Fibroblast of lung (primary cell): ENCODE results near the gene FBLN1. TPM values are rescaled to one million over a fixed set of nuclear protein-coding genes. Genes with fewer than 3 reads are reported as not detected.

ENCODE experiments used
- DNase-seq, 2 donors: peaks; one replicate each; pipeline versions ENCODE4 v3.0.0 to v3.0.0-alpha.2; 2010; ENCODE audit warnings: low read depth in 2 of 2
- H2AFZ ChIP-seq: 2 replicates; pipeline ENCODE4 v1.5.1; 2012; ENCODE audit warnings: low read length, control low read depth, inconsistent platforms
- H3K27ac ChIP-seq: 2 replicates; pipeline ENCODE4 v1.5.1; 2011; ENCODE audit warnings: low read length, control low read depth; ENCODE audit not compliant: insufficient read depth
- H3K27me3 ChIP-seq: 2 replicates; pipeline ENCODE4 v1.5.1; 2011; ENCODE audit warnings: mild to moderate bottlenecking, low read length; ENCODE audit not compliant: control insufficient read depth, insufficient read depth
- H3K36me3 ChIP-seq: 2 replicates; pipeline ENCODE4 v1.5.1; 2011; ENCODE audit warnings: low read length; ENCODE audit not compliant: control insufficient read depth, insufficient read depth
- H3K4me1 ChIP-seq: 2 replicates; pipeline ENCODE4 v1.5.1; 2011; ENCODE audit warnings: low read length; ENCODE audit not compliant: control insufficient read depth, insufficient read depth; ENCODE audit errors: extremely low read depth
- H3K4me2 ChIP-seq: 2 replicates; pipeline ENCODE4 v1.5.1; 2011; ENCODE audit warnings: low read length, control low read depth; ENCODE audit not compliant: insufficient read depth; ENCODE audit errors: extremely low read depth
- H3K4me3 ChIP-seq, 4 experiments: fragments of 200-600 bp in 1 of 4; sonication (generic) in 1 of 4; replicated peaks in 1 of 4; 2 replicates each; pipeline ENCODE4 v1.5.1; 2011 to 2016; ENCODE audit warnings: low read length in 4 of 4, low read depth in 3 of 4, mild to moderate bottlenecking in 3 of 4, control low read depth in 2 of 4, inconsistent platforms in 1 of 4, mixed read lengths in 1 of 4; ENCODE audit not compliant: insufficient read depth in 1 of 4; ENCODE audit errors: control extremely low read depth in 1 of 4
- H3K79me2 ChIP-seq: 2 replicates; pipeline ENCODE4 v1.5.1; 2012; ENCODE audit warnings: mild to moderate bottlenecking, low read length, inconsistent platforms; ENCODE audit not compliant: control insufficient read depth, insufficient read depth
- H3K9ac ChIP-seq: 2 replicates; pipeline ENCODE4 v1.5.1; 2011; ENCODE audit warnings: mild to moderate bottlenecking, low read length, control low read depth; ENCODE audit not compliant: insufficient read depth
- H3K9me3 ChIP-seq: 2 replicates; pipeline ENCODE4 v1.5.1; 2012; ENCODE audit warnings: low read depth, low read length; ENCODE audit not compliant: control insufficient read depth, insufficient read depth
- H4K20me1 ChIP-seq: 2 replicates; pipeline ENCODE4 v1.5.1; 2011; ENCODE audit warnings: low read length; ENCODE audit not compliant: control insufficient read depth, insufficient read depth; ENCODE audit errors: extremely low read depth
- CTCF ChIP-seq, 2 donors: IDR thresholded peaks in 1 of 2; conservative IDR thresholded peaks in 1 of 2; 1 replicate in 1 of 2; 2 replicates in 1 of 2; pipeline ENCODE4 v1.5.1; 2011 to 2012; ENCODE audit warnings: low read length in 2 of 2, control low read depth in 1 of 2, inconsistent platforms in 1 of 2, low read depth in 1 of 2, mild to moderate bottlenecking in 1 of 2
- EZH2 ChIP-seq: IDR thresholded peaks from 2 replicates; pipeline ENCODE4 v1.5.1; 2012; ENCODE audit warnings: low read length, control low read depth, mild to moderate bottlenecking; ENCODE audit errors: missing control alignments
- polyA plus RNA-seq, 2 donors: library from polyadenylated mRNA; depleted of rRNA in 1 of 2; stranded (reverse) in 1 of 2; unstranded in 1 of 2; fragments of >200 nt; gene quantifications; 2 replicates each; pipeline ENCODE4 v1.2.1, GENCODE V29; 2011 to 2012; ENCODE audit warnings: missing spikeins in 1 of 2
- total RNA-seq: library from RNA; depleted of rRNA; stranded (reverse); fragments of >200 nt; gene quantifications from 2 replicates; pipeline ENCODE4 v1.2.1, GENCODE V29; 2014

The FBLN1 gene
- total and polyA plus RNA-seq, 2 donors (not counting 1 experiment from before 2014, with no cell fraction given), result 134 to 270 TPM

GRCh38 chr22:45537734-45538181, 35.1 kb downstream of the FBLN1 start:
- Histone ChIP-seq H3K27me3 (peaks cover 3% of the 10 kb centered on the region), H2AFZ (no peak overlapping the region), H3K4me2 (peak overlapping the region; percentile 44), H3K4me3 (no peak overlapping the region), H4K20me1 (no peaks in the 10 kb centered on the region), H3K79me2 (no peaks in the 10 kb centered on the region), H3K9ac (no peak overlapping the region), H3K4me1 (peaks cover 19% of the 10 kb centered on the region), H3K27ac (no peak overlapping the region), H3K36me3 (peaks cover 11% of the 10 kb centered on the region), H3K9me3 (no peaks in the 10 kb centered on the region)
- TF ChIP-seq EZH2 (no peak), CTCF (conservative IDR thresholded peaks at IDR 0.05 in 1 of 2, IDR thresholded peaks at IDR 0.05 in 1 of 2; ENCODE audit: low read depth in 1 of 2, low read length in 2 of 2) (no peak)
- DNase-seq, result peak; percentile 86 to 93

GRCh38 chr22:45538281-45538680, 35.6 kb downstream of the FBLN1 start:
- no peak for DNase-seq

GRCh38 chr22:45540122-45540521, 37.4 kb downstream of the FBLN1 start:
- TF ChIP-seq CTCF (conservative IDR thresholded peaks at IDR 0.05 in 1 of 2, IDR thresholded peaks at IDR 0.05 in 1 of 2; ENCODE audit: low read depth in 1 of 2, low read length in 2 of 2) (no peak), EZH2 (no peak)
- H4K20me1 ChIP-seq, result no peaks in the 10 kb centered on the region
- H3K36me3 ChIP-seq, result peaks cover 9% of the 10 kb centered on the region
- H3K27me3 ChIP-seq, result peaks cover 3% of the 10 kb centered on the region
- no peak overlapping the region for H3K4me2 ChIP-seq
- H3K4me1 ChIP-seq, result peaks cover 13% of the 10 kb centered on the region
- no peak overlapping the region for H3K4me3 ChIP-seq
- H3K9ac ChIP-seq, result no peak overlapping the region
- H2AFZ ChIP-seq, result no peak overlapping the region
- no peak for DNase-seq
- no peaks in the 10 kb centered on the region for H3K9me3 ChIP-seq
- no peaks in the 10 kb centered on the region for H3K79me2 ChIP-seq
- H3K27ac ChIP-seq, result no peak overlapping the region

More at GRCh38 chr22:45538281-45538680, 35.6 kb downstream of the FBLN1 start:
- Histone ChIP-seq H2AFZ (no peak overlapping the region), H3K27me3 (peaks cover 3% of the 10 kb centered on the region), H3K4me2 (peak overlapping the region; percentile 44), H4K20me1 (no peaks in the 10 kb centered on the region), H3K79me2 (no peaks in the 10 kb centered on the region), H3K36me3 (peaks cover 11% of the 10 kb centered on the region), H3K9me3 (no peaks in the 10 kb centered on the region), H3K27ac (no peak overlapping the region), H3K4me3 (no peak overlapping the region), H3K9ac (no peak overlapping the region), H3K4me1 (peaks cover 19% of the 10 kb centered on the region)
- no peak for TF ChIP-seq CTCF (conservative IDR thresholded peaks at IDR 0.05 in 1 of 2, IDR thresholded peaks at IDR 0.05 in 1 of 2; ENCODE audit: low read depth in 1 of 2, low read length in 2 of 2)
- TF ChIP-seq EZH2, result no peak
